DLD1 (cell line): ENCODE data around the gene CHD9NB.

Experiments used
- in situ Hi-C: cut with HindIII; loops from 2 replicates; pipeline ENCODE4 v1.10.0; 2017; ENCODE audit warnings: low sequenced_read_pairs

The CHD9NB gene

GRCh38 chr16:53035176-53035942, 17.3 kb downstream of the CHD9NB start:
- in situ Hi-C loops: no loop called here

GRCh38 chr16:53034306-53034705, 18.4 kb downstream of the CHD9NB start:
- in situ Hi-C loops: no loop called here

- in situ Hi-C loops: no loop called here
Observed at GRCh38 chr16:53031323-53031942, 21.3 kb downstream of the CHD9NB start.

GRCh38 chr16:53029971-53030370, 22.7 kb downstream of the CHD9NB start:
- in situ Hi-C loops: no loop called here

GRCh38 chr16:53024045-53024444, 28.7 kb downstream of the CHD9NB start:
- in situ Hi-C loops: no loop called here

- in situ Hi-C loops: no loop called here
Observed at GRCh38 chr16:53022374-53022773, 30.3 kb downstream of the CHD9NB start.

- in situ Hi-C loops: no loop called here
Observed at GRCh38 chr16:53018834-53019416, 33.8 kb downstream of the CHD9NB start.

- in situ Hi-C loops: no loop called here
Observed at GRCh38 chr16:53014287-53014686, 38.4 kb downstream of the CHD9NB start.

GRCh38 chr16:53007095-53007494, 45.6 kb downstream of the CHD9NB start:
- in situ Hi-C loops: no loop called here

GRCh38 chr16:52997922-52998321, 54.8 kb downstream of the CHD9NB start:
- in situ Hi-C loops: no loop called here

- in situ Hi-C loops: no loop called here
Observed at GRCh38 chr16:52994942-52995341, 57.8 kb downstream of the CHD9NB start.

- in situ Hi-C loops: no loop called here
Observed at GRCh38 chr16:52993179-52993578, 59.5 kb downstream of the CHD9NB start.

- in situ Hi-C loops: no loop called here
Observed at GRCh38 chr16:52991572-52991971, 61.1 kb downstream of the CHD9NB start.
